GM18507 (cell line): ENCODE results near the gene SHISA6.

Experiments used
- DNase-seq: peaks from one replicate; pipeline ENCODE4 v3.0.0; 2011; ENCODE audit warnings: low read depth; ENCODE audit not compliant: insufficient read length; ENCODE audit errors: extremely low spot score
- FAIRE-seq: peaks from 2 replicates; lab custom pipeline; 2011; peaks lifted over from hg19 to GRCh38; lab: Jason Lieb, UNC

Gene SHISA6

GRCh38 chr17:11554042-11554441 is 313.0 kb downstream of the SHISA6 start:
- no peak for DNase-seq
- FAIRE-seq, result no peak

GRCh38 chr17:11554542-11554941 is 313.5 kb downstream of the SHISA6 start:
- FAIRE-seq, result no peak
- no peak for DNase-seq

- FAIRE-seq, result no peak
- DNase-seq, result no peak
Measured at GRCh38 chr17:11555530-11555929, 314.5 kb downstream of the SHISA6 start.

- no peak for FAIRE-seq
- no peak for DNase-seq
Measured at GRCh38 chr17:11557727-11558452, 316.9 kb downstream of the SHISA6 start.

- FAIRE-seq, result no peak
- no peak for DNase-seq
Measured at GRCh38 chr17:11558681-11559234, 317.7 kb downstream of the SHISA6 start.

GRCh38 chr17:11559601-11560000 is 318.6 kb downstream of the SHISA6 start:
- DNase-seq, result no peak
- FAIRE-seq, result no peak

- FAIRE-seq, result no peak
- DNase-seq, result no peak
Measured at GRCh38 chr17:11561281-11561680, 320.3 kb downstream of the SHISA6 start.

GRCh38 chr17:11561702-11562101 is 320.7 kb downstream of the SHISA6 start:
- DNase-seq (no peak), FAIRE-seq (no peak)

GRCh38 chr17:11564589-11565380 is 323.8 kb downstream of the SHISA6 start:
- DNase-seq (no peak), FAIRE-seq (no peak)

- DNase-seq (no peak), FAIRE-seq (no peak)
Measured at GRCh38 chr17:11565591-11565990, 324.6 kb downstream of the SHISA6 start.

- DNase-seq (no peak), FAIRE-seq (no peak)
Measured at GRCh38 chr17:11578998-11579397, 338.0 kb downstream of the SHISA6 start.

- DNase-seq, result no peak
- no peak for FAIRE-seq
Measured at GRCh38 chr17:11580677-11581076, 339.7 kb downstream of the SHISA6 start.

GRCh38 chr17:11582217-11582616 is 341.2 kb downstream of the SHISA6 start:
- DNase-seq (no peak), FAIRE-seq (no peak)

GRCh38 chr17:11583306-11583992 is 342.4 kb downstream of the SHISA6 start:
- FAIRE-seq (no peak), DNase-seq (no peak)

GRCh38 chr17:11589716-11590115 is 348.7 kb downstream of the SHISA6 start:
- no peak for FAIRE-seq
- DNase-seq, result no peak

- DNase-seq (no peak), FAIRE-seq (no peak)
Measured at GRCh38 chr17:11598274-11599221, 357.5 kb downstream of the SHISA6 start, which contains the start of gene DNAH9. Gene DNAH9 (plus strand): TSS chr17:11598470. CDS start chr17:11598499, 29 bp downstream.

GRCh38 chr17:11601661-11602060 is 360.6 kb downstream of the SHISA6 start:
- no peak for FAIRE-seq
- no peak for DNase-seq

- FAIRE-seq, result no peak
- no peak for DNase-seq
Measured at GRCh38 chr17:11608396-11608795, 367.4 kb downstream of the SHISA6 start.

GRCh38 chr17:11610999-11611566 is 370.1 kb downstream of the SHISA6 start:
- DNase-seq (no peak), FAIRE-seq (no peak)
